Embryonic facial prominence (tissue), 1 donor: Measurements from ENCODE around the gene ARFGAP3.

Source experiments
- DNase-seq: peaks from one replicate; pipeline ENCODE4 v3.0.0-alpha.2; 2016; ENCODE audit errors: extremely low spot score

The ARFGAP3 gene

DNA sequence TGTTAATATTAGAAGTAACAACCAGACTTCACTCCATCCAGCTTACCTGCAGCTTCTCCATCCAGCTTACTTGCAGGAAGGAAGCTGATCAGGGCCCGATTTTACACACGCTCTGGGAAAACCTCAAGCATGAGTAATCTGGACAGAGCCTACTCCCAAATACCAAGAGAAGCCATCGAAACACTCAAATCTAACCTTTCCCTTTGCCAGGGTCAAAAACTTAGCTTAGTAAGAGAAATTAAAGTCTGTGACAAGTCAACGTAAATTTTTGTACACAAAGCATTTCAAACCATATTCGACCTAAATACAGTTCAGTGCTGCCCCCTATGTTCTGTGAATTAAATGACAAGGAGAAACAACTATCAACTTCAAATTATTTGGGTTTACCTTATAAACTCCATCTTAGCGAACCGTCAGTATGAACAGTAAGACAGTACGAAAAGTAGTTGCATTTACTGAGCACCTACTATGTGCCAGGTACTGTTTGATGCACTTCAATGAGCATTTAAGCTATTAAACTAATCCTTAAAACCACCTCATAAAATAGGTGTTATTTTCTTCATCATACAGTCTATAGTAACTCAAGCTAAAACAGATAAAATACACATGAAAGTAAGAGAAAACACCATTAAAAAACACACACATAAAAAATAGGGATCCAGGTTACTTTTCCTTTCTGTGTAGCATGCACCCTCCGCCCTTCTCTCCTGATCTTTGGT, 36.9 kb downstream of the ARFGAP3 start:
- no peak for DNase-seq

DNA sequence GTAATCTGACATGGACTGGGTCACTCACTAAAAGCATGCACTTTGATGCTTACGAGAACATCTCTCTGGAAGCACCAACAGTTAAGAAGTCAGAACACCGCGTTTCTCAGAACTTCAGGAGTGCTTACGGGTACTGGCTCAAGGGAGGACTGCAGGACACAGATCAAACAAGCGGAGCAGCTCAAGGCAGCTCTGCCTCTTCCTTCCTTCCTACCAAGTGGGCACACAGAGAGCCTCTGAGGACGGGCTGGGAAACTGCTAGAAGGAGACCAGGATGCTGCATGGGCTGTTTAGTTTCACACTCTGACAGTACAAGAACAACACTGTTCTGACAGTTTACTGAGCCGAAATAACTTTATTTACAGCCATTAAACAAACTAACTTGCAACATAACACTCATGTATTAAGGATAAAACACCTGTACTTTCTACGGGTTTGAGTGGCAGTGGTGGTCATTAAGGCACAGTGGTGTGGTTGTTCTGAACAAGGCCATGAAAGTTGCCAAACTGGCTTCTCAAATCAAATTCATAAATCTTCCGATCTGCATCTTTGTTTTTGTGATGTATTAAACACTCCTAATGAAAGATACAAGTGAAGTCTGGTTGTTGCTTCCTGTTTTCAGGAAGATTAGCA, 37.5 kb downstream of the ARFGAP3 start:
- DNase-seq, result no peak

DNA sequence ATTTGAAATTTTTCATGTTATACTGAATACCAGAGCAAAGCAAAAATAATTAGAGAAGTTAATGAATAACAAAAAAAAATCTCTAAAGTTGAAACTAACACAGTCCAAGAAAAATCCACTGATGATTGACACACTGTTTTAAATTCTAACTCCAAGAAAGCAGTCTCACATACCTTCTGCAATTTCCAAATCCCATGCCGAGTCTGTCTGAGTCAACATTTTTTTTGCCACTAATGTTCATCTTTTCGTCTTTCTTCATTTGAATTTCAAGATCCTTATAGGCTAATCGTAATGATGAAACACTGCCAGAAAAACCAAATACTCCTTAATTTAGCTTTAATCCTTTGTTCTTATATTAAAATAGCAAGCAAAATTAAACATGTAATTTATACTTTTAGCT, 39.5 kb downstream of the ARFGAP3 start:
- no peak for DNase-seq

DNA sequence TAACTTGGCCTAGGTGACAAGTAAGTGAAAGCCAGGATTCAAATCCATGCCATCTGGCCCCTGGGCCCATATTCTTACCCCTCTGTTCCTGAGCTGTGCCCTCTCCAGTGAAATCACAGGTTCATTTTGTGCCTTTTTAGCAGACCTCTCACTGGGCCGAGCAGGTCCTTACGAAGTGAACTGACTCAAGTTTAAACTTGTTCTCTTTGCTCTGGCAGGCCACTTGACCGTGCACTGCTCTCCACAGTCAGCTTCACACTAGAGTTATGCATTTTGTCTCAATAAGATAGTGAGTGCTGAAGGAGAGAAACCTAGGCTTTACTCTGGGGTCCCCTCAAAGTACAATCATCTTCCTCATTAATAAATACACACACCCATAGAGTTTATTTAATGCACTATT, 40.7 kb downstream of the ARFGAP3 start:
- no peak for DNase-seq

DNA sequence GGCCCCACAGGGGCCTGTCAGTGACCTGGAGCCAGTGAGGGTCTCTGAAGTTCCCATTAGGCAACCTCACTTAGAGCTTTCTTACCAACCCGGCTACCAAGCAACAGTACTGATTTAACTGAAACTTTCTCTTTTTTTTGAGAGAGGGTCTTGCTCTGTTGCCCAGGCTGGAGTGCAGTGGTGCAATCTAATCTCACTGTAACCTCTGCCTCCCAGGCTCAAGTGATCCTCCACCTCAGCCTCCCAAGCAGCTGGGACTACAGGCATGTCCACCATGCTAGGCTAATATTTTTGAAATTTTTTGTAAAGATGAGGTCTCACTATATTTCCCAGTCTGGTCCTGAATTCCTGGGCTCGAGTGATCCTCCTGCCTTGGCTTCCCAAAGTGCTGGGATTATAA, 42.5 kb downstream of the ARFGAP3 start:
- DNase-seq, result no peak

DNA sequence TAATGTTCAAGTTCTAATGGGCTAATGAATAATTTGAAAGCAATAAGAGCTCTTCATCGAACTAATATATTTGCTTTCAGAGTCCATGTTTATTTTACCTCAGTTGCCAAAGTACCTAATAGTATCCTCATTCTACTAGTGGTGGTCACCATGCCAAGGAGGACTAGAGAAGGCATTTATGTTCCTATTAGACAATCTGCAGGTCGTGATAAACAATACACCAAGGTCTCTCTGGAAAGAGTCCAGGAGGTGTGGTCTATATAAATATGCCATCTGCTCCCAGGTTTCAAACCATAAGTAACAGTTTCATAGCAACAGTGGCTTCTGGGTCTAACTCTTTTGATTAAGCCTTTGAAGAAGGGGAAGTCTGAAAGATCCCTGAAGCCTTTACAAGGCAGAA, 42.9 kb downstream of the ARFGAP3 start:
- no peak for DNase-seq

GRCh38 chr22:42813501-42813900, 43.6 kb downstream of the ARFGAP3 start:
- no peak for DNase-seq

DNA sequence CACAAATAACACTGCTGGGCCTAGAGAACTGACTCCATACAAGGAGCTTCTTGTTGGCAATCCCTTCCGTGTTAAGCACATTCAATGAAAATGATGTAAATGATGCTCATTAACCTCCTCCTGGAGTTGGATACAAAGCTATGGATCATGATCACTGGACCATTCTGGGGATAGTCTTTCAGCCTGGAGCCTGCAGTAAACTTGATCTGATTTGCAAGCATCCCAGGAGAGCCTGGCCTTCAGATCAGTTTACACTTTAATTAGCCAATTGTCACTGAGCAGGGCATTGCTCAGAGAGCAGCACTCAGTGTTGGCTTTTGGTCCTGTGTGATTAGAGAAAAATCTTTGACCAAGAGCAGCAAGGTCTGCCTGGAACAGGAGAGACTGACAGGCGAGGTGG, 45.6 kb downstream of the ARFGAP3 start:
- no peak for DNase-seq

GRCh38 chr22:42808521-42808920, 48.6 kb downstream of the ARFGAP3 start:
- DNase-seq, result no peak

GRCh38 chr22:42807185-42807584, 49.9 kb downstream of the ARFGAP3 start:
- no peak for DNase-seq

DNA sequence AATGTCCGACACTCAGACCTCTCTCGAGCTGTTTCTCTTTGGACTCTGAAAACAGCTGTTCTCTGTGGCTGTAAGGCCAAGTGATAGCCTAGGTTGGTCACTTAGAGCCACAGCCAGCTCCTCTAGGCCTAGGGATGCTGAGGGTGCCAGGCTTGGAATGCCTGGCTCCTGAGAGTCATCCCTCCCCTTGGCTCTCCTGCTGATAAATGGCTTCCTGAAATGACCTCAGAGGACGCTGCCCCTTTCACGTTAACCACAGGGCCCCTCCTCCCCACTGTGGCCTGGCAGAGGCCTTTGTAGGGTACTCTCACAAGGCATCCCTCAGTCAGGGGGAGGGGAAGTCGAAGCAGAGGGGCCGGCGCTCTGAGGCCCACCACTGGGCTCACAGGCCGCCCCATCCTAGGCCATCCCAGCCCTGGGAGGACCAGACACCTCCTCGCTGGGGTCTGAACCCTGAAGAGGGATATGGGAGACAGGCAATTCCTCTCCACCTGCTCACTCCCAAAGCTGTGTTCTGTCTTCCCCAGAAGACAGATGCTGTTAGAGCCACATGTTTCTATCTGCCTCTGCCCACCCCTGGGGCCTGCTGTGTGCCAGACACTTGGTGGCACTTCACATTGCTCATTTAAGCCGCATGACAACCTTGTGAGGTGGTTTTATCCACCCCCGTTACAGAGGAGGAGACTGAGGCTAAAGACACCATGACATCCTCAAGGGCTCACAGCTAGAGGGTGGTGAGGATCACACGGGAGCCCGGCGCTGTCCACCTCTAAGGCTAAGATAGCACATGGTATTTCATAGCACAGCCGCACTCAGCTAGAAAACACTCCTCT, 50.9 kb downstream of the ARFGAP3 start:
- no peak for DNase-seq

DNA sequence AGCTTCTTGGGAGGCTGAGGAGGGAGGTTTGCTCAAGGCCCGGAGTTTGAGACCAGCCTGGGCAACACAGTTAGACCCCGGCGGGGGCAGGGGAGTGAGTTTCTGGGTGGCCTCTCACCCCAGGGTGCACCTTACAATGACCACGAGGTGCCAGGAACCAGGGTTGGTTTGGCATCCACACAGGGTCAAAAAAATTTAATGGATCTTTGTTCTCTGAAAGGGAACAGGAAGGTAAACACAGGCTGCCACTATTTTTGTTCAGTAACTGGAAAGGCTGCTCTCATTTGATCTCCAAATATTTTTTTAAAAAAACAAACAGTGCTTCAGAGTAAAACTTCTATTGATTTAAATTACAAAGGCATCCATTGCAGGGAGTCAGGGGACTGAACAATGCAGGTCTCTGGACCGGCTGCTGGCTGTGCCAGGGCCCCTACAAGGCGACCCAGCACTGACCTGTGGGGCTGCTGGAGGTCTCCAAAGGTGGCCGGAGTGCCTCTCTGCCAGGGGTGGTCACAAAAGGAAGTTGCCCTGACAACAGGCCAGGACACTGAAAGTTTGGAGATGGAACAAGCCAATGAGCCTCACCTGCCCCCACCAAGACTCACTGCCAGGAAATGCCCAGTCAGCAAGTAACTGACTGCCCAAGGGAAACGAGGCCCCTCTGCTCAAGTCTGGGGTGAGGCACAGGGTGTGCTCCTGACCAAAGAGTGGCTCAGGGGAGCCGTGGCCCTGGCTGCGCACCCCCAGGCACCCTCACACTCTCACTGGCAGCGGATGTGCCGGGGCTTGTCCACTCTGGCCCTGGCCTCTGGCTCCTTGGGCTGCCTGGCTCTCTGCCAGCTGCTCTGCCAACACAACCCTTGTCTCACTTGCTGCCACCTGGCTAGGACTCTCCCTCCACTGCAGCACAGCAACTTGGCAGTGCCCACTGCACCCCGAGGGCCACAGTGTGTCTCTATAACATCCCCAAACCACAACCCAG, 51.8 kb downstream of the ARFGAP3 start:
- DNase-seq, result no peak

DNA sequence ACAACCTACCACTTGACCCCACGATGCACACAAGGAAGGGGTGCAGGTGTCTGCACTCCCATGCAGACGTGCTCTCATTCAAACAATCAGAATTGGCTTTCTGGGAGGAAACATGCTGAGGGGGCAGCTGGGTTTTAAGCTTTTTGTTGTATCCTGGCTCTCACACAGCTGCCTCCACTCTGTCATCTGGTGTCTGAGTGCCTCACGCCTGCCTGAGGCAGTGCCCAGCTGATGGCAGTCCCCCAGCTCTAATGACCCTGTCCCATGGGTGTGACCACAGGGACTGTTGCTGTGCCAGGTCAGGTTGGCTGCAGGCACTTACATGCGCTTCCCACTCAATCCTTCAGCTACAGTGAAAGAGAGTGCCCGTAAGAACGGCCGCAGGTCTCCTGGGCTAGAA, 53.7 kb downstream of the ARFGAP3 start:
- DNase-seq, result no peak

DNA sequence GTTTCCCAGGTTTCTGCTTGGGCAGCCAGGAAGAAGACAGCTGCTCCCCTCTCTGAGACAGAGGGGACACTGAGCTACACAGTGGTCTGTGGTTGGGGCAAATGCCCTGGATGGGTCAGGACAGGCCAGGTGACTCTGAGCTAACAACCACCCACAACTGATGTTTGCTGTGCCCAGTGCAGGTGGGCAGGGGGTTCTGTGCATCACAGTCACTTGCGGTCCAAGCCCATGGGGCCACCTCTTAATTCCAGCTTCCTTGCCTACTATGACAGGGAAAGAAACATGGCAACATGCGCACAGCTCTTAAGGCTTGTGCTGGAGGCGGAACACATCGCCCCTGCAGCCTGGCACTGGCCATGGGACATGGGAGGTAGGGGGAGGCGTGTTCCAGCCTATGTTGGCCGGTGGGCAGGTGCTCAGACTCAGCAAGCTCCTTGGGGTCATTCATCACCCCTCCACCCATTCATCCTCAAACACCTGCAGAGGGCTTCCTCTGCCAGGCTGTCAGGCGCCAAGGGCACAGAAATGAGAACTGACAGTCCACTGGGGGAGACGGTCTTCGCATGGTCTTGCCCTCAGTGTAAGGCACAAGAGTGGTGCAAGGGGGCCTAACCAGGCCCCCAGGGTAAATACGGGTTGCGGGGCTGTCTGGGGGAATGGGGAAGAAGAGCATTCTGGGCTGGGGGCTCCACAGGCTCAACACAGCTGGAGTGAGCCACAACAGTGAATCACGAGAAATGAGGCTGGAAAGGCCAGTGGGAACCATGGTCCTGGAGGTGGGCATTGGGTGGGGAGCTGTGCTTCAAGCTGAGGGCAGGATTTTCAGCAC, 55.6 kb downstream of the ARFGAP3 start:
- no peak for DNase-seq

DNA sequence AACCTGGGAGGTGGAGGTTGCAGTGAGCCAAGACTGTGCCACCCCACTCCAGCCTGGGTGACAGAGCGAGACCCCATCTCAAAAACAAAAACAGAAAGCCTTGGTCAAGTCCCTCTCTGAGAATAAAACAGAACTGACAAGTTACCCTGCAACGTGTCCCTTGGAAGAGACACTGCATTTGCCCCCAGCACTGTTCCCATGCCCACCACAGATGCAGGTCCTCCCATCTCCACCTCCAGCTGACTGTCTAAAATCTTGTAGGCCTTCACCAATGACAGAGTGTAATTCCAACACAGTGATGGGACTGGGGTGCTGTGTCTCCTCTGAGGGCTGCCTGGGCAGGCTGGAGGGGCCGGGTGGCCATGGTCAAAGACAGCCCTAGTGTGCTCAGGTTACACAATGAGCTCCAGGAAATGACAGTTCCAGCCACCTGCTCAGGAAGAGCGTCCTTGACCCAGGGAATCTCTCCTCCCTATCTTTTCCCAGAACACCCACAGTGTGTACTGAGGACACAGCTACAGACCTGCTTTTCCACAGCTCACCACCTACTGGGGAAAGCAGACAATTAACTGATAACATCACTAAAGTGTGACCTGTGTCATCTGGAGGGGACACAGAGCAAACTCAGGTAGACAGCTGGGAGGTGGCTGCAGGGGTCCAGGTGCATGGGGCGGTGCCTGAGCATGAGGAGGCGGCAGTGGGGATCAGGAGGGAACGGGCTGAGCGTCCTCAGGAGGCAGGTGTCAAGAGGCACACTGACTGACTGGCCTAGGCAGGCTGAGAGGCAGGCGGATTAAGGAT, 56.4 kb downstream of the ARFGAP3 start:
- DNase-seq, result no peak

DNA sequence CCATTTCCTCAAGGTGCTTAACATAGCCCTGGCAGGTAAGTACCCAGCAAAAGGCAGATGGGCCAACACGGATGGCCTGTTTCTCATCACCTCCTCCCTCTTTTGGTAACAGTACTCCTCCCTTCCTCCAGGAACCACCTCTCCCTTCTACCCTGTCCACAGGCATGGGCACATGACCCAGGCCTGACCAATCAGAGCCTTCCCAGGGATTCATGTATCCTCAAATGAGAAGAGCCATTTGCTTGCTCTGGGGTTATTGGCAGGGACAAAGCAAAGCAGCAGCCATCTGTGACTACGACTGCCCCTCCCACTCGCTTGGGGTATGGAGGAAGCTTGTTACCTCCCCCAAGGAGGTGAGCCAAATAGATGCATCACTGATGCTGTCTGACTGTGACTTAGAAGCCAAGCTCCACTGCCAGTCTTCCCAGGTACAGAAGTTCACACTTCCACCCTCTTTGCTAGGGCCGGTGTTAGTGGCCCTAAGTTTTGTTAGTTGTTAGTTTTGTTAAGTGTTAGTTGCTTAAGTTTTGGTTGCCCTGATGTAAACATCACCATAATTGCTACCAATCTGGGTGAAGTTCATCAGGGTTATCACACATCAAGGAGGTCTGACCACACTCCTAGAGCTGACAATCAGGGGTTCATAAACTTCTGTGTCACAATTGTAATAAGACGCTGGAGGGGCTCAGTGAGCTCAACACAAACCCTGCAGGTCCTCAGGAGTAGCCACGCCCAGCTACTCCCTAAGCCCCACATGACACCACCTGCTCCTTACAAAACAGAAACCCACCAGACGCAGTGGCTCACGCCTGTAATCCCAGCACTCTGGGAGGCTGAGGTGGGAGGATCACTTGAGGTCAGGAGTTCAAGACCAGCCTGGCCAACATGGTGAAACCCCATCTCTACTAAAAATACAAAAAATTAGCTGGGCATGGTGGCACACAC, 57.3 kb downstream of the ARFGAP3 start:
- DNase-seq, result no peak

- no peak for DNase-seq
Measured at GRCh38 chr22:42799061-42799460, 58.0 kb downstream of the ARFGAP3 start.

DNA sequence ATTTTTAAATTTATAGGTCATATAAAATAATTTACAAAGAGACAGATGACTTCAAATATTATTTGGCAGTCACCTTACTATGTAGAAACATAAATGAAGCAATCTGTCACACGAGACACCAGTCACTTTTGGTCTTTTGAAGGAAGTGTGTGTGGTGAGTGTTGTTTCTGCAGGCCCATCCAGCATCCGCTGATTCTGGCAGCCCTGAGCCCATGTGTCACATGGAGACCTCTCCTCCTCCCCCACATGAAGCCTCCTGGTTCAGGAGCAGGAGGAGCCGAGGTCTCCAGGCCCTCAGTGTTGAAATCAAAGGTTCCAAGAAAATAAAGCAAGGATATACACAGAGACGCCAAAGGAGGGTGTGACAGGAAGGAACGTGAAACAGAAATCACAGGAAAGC, 60.1 kb downstream of the ARFGAP3 start:
- no peak for DNase-seq

DNA sequence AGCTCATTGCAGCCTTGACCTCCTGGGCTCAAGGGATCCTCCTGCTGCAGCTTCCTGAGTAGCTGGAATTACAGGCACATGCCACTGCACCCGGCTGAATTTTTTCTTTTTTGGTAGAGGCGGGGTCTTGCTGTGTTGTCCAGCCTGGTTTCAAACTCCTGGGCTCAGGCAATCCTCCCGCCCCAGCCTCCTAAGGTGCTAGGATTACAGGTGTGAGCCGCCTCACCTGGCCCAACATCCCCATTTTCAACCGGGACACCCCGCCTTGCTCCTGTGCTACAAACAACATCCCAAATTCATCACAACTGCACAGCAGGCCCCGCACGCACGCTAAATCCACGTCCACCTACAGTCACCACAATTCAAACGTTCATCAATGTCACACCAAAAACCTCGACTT, 61.0 kb downstream of the ARFGAP3 start:
- DNase-seq, result no peak
